Measurements from ENCODE around the gene ANKFN1.

Gene ANKFN1

GRCh38 chr17:56447171-56447570 lies 293.9 kb downstream of the ANKFN1 start:
- DNase-seq, result no peak

- no peak for DNase-seq
Measured at GRCh38 chr17:56448371-56448770, 295.1 kb downstream of the ANKFN1 start.

DNA sequence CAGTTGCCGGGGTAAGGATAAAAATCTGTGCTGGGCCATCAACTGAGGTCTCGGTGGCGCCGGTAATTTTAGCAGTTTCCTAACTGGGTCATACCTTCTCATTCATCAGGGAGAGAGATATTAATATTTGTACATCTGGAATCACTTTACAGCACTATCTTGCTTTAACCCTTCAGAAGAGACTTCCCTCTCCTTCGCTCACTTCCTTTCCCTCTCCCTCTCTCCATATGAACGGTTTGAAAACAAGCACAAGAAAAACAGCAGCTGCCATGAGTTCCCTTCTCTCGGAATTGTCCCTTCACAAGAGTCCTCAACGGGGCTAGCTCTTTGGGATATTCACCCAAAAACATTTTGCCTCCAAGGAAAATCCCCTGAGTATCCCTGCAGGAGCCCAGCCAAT lies 295.9 kb downstream of the ANKFN1 start:
- DNase-seq, result no peak

DNA sequence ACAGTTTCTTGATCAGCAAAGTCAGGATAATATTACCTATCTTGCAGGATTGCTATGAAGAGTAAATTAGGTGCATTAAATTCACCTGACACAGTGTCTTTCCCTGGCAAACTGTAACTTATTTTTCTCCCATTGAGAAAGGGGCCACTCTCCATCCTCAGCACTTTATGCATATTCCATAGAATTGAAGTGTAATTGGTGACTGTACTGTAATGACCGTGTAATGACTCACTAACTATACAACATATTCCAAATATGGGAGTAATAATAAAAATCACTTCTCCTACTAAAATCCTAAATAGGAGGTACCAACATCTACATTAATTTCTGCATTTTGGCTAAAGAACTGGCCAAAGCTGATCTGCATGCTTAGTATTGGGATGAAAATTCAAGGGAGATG lies 298.4 kb downstream of the ANKFN1 start:
- peak; percentile 20 for DNase-seq

DNA sequence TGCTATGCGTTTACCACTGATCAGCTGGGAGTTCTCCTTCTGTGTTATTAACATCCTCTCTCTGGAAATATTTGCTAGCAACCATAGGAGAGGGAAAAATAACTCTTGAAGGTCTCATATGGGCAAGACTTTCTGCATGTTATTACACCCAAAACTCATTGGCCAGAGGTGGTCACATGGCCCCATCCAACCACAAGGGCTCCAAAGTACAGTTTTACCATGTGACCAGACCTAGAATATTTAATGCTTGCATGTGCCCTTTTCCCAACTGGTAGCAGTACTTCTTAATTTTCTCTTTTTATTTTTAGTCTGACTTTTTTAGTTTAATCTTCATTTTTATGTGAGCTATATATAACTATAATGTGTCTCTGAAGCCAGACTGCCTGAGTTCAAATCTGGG lies 299.2 kb downstream of the ANKFN1 start:
- no peak for DNase-seq

- no peak for DNase-seq
Measured at GRCh38 chr17:56457501-56457900, 304.2 kb downstream of the ANKFN1 start.

DNA sequence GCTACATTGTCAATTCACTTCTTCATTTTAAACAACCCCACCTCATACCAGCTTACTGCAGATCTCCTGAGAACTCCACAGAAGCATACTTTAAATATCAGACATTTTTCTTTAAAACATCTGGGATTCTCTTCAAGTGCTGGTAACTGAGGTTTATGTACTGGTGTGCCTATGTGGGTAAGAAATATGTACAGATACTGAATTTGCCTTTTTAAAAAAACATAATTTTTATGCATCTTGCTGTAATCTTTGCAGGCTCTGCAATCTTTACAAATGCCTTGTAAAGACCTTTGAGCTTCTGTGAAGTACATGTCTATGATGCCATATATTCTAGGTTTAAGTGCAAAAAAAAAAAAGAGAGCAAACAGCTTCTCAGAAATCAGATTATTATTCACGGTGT lies 312.6 kb downstream of the ANKFN1 start:
- no peak for DNase-seq

GRCh38 chr17:56468840-56469239 lies 315.6 kb downstream of the ANKFN1 start:
- DNase-seq, result no peak

DNA sequence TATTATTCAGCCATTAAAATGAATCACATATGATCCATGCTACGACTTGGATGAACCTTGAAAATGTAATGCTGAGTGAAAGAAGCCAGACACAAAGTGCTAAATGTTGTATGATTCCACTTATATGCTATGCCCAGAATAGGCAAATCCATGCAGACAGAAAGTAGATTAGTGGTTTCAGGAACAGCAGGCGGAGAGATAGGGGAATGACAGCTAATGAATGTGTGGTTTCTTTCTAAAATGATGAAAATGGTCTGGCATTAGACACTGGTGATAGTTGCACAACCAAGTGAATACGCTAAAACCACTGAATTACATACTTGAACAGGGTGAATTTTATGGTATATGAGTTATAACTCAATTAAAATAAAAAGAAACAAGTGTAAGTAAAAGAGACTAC lies 318.4 kb downstream of the ANKFN1 start:
- DNase-seq, result peak; percentile 59

- DNase-seq, result no peak
Measured at GRCh38 chr17:56475116-56475515, 321.8 kb downstream of the ANKFN1 start.

DNA sequence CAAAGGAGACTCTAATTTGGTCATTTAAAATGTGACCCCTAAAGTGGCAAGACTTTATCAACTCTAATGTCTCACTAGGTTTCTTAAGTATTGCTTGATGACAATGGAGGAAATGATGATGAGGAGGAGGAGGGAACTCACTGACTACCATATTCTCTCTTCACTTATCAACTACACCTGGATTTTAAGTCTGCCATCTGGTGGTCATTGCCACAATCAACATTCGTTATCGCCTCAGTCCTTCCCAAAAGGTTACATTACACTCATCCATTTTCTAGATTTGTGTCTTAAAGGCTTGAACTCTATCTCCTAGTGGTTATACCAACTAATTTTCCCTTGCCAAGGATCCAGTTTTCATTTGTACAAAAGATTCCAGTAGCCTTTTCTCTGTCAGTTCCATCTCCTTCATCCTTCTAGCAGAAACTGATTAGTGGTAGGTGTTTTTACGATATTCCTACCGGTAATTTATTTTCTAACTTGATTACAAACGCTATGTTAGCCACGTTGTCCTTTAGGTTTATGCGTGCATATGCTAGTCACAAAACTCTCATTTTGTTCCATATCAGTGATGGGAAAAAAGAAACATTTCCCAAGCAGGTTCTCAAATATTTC lies 325.7 kb downstream of the ANKFN1 start:
- peak; percentile 21 for DNase-seq

- DNase-seq, result peak; percentile 4
Measured at GRCh38 chr17:56480501-56480900, 327.2 kb downstream of the ANKFN1 start.

DNA sequence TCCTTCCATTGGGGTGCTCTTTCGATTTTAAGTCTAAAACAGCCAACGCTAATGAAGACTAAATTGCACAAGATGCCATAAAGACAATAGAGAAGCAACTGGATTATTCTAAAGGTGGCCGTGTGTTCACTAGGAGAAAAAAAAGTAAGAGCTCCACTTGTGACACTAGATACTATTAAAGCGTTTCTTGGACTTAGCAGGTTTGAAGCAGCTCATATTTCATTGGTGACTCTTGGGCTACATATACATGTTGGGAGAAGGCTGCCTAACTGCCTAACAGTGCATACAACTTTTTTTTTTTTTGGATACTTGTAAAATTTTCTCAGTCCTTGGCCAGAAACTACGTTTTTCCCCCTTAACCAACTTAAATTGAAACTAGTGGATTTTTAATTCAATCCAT lies 328.4 kb downstream of the ANKFN1 start:
- DNase-seq, result no peak

- DNase-seq, result no peak
Measured at GRCh38 chr17:56482229-56482628, 329.0 kb downstream of the ANKFN1 start.

DNA sequence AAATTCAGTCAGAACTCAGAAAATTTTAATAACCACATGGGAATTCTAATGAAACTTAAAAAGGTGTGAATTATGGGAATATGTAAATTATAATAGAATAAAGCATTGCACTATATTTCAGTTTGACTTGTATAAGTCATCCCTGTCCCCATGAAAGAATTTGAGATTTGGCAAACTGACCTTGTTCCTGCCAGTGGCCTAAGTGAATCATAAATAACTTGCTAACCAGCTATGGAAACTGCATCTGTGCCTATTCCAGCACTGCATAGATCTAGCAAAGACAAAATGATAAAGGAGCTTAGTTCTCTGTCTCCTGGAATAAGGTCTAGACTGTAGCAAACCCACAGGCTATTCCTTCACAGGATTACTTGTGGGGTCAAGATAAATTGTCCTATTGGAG lies 333.5 kb downstream of the ANKFN1 start:
- no peak for DNase-seq

DNA sequence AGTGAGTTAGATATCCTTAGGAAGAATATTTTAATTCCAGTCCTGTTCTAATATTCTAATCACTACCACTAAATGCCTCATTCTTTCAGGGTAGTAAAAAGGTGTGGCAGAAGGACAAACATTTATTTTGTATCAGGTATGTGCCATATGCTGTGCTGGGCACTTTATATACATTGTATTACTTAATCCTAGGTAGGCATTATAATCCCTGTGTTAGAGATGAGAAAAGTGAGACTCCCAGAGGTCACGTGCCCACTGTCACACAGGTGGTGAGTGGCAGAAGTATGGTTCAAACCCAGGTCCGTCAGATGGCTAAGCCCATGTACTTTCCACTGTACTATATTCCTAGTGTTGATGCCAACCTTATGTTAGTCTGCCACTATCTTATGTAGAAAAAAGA lies 335.5 kb downstream of the ANKFN1 start:
- no peak for DNase-seq

DNA sequence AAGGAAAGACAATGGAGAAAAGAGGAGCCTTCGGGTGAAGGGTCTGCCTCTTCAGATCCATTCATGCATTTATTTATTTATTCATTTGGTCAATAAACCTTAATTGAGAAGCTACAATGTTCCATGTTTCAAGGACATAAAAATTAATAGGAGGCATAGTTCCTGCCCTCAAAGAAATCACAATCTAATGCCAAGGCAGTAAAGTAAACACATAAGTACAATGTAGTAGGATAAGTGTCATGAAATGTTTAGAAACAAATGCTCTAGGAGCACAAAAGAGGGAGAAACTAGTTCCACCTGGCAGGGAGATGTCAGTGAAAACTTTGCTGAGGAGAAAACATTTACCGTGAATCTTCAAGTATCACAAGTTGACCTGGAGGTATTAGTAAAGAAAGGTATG lies 336.7 kb downstream of the ANKFN1 start:
- DNase-seq, result no peak

- DNase-seq, result no peak
Measured at GRCh38 chr17:56495556-56495955, 342.3 kb downstream of the ANKFN1 start.

- no peak for DNase-seq
Measured at GRCh38 chr17:56497132-56497531, 343.9 kb downstream of the ANKFN1 start.

DNA sequence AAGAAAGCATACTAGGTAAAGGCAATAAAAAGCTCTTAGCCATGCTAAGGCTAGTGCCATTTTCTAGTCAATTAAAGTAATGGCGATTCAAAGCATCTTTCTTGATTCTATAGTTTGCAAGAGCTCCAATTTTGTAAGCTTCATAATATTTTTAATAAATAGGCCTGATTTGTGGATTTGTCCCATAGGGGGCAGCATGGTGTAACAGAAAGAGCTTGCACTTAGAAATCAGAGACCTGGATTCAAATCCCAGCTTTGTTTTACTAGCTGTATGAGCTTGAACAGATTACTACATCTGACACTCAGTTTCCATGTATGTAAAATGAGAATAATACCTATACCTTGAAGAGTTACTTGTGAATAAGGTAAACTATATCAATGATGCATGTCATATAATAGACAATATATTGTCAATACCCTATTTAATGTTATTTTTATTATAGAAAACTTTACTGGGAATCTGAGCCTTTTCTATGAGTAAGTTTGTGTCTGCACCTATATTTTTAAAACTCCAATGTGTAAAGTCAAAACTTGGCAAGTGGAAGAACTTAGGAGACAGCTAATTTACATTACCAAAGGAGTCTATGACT lies 346.6 kb downstream of the ANKFN1 start:
- DNase-seq, result peak; percentile 22

GRCh38 chr17:56502120-56502654 lies 348.9 kb downstream of the ANKFN1 start:
- DNase-seq, result no peak

GRCh38 chr17:56505154-56505756 lies 352.0 kb downstream of the ANKFN1 start:
- DNase-seq, result no peak

- no peak for DNase-seq
Measured at GRCh38 chr17:56506349-56506748, 353.1 kb downstream of the ANKFN1 start.
